Endothelial cell of umbilical vein (primary cell): ENCODE data around the gene NUB1. TPM values are rescaled to one million over a fixed set of nuclear protein-coding genes. Genes with fewer than 3 reads are reported as not detected.

ENCODE experiments used
- BruUV-seq: library from RNA; stranded (reverse); fragments of 400-500 nt; replicated peaks from 2 replicates; lab custom pipeline; 2021; lab: Mats Ljungman, UMichigan
- CTCF ChIA-PET: fragments of 300-600, 350-600 bp; sonication (Branson Sonifier 250); formaldehyde crosslinking; loops from one replicate; lab custom pipeline; 2021; ENCODE audit warnings: antibody characterized with exemption, inconsistent platforms; lab: Charles Lee
- POLR2A ChIA-PET: fragments of 300-600, 350-600 bp; sonication (Branson Sonifier 250); formaldehyde crosslinking; loops from one replicate; lab custom pipeline; 2021; ENCODE audit warnings: antibody characterized with exemption, inconsistent platforms; lab: Charles Lee
- DNase-seq: peaks from one replicate; pipeline ENCODE4 v3.0.0-alpha.2; 2011; ENCODE audit warnings: low read depth, low spot score
- FAIRE-seq: peaks from 2 replicates; lab custom pipeline; 2011; peaks lifted over from hg19 to GRCh38; lab: Jason Lieb, UNC
- H2AFZ ChIP-seq: 2 replicates; pipeline ENCODE4 v1.6.0; 2012; ENCODE audit warnings: low read depth, low read length, control low read depth, inconsistent platforms
- H3K27ac ChIP-seq: 2 replicates; pipeline ENCODE4 v1.5.1; 2011; ENCODE audit warnings: low read depth, mild to moderate bottlenecking, control low read depth, low read length, moderate library complexity; ENCODE audit not compliant: insufficient read depth
- H3K27me3 ChIP-seq, 2 experiments: 2 replicates each; pipeline versions ENCODE4 v1.6.0 to v1.6.1; 2011; ENCODE audit warnings: low read length in 2 of 2, mixed read lengths in 1 of 2; ENCODE audit not compliant: control insufficient read depth in 2 of 2, insufficient read depth in 2 of 2
- H3K36me3 ChIP-seq, 2 experiments: 2 replicates in 1 of 2; 3 replicates in 1 of 2; pipeline ENCODE4 v1.5.1; 2011; ENCODE audit warnings: low read length in 2 of 2, mild to moderate bottlenecking in 1 of 2, moderate library complexity in 1 of 2; ENCODE audit not compliant: control insufficient read depth in 2 of 2, insufficient read depth in 2 of 2; ENCODE audit errors: extremely low read depth in 1 of 2
- H3K4me1 ChIP-seq: 3 replicates; pipeline ENCODE4 v1.5.1; 2011; ENCODE audit warnings: mild to moderate bottlenecking, low read length; ENCODE audit not compliant: control insufficient read depth, insufficient read depth; ENCODE audit errors: extremely low read depth
- H3K4me2 ChIP-seq: 2 replicates; pipeline ENCODE4 v1.6.1; 2011; ENCODE audit warnings: low read length, control low read depth, mixed read lengths; ENCODE audit not compliant: insufficient read depth
- H3K4me3 ChIP-seq, 3 experiments: fragments of 200-600 bp in 1 of 3; sonication (generic), shearing (Covaris generic) in 1 of 3; replicated peaks in 1 of 3; 2 replicates each; pipeline ENCODE4 v1.5.1; 2011 to 2016; ENCODE audit warnings: control low read depth in 3 of 3, low read length in 3 of 3, mild to moderate bottlenecking in 2 of 3, inconsistent platforms in 1 of 3, low read depth in 1 of 3, moderate library complexity in 1 of 3; ENCODE audit not compliant: insufficient read depth in 1 of 3
- H3K79me2 ChIP-seq: 2 replicates; pipeline ENCODE4 v1.6.0; 2012; ENCODE audit warnings: low read length, inconsistent platforms; ENCODE audit not compliant: control insufficient read depth, insufficient read depth
- H3K9ac ChIP-seq: replicated peaks from 2 replicates; pipeline ENCODE3; 2011; ENCODE audit warnings: low read length, control low read depth; ENCODE audit not compliant: insufficient read depth; ENCODE audit errors: extremely low read depth
- H3K9me1 ChIP-seq: replicated peaks from 3 replicates; pipeline ENCODE4 v1.6.0; 2011; ENCODE audit warnings: mild to moderate bottlenecking, low read length; ENCODE audit not compliant: control insufficient read depth, insufficient read depth; ENCODE audit errors: extremely low read depth
- H3K9me3 ChIP-seq: replicated peaks from 2 replicates; pipeline ENCODE4 v1.5.1; 2012; ENCODE audit warnings: low read length, inconsistent platforms; ENCODE audit not compliant: control insufficient read depth, insufficient read depth
- H4K20me1 ChIP-seq: replicated peaks from 2 replicates; pipeline ENCODE3; 2011; ENCODE audit warnings: mild to moderate bottlenecking, low read length; ENCODE audit not compliant: control insufficient read depth, insufficient read depth; ENCODE audit errors: extremely low read depth
- CTCF ChIP-seq, 2 donors: IDR thresholded peaks; 1 replicate in 1 of 2; 2 replicates in 1 of 2; pipeline ENCODE4 v1.5.1; 2011; ENCODE audit warnings: low read length in 2 of 2, mild to moderate bottlenecking in 2 of 2, moderate library complexity in 2 of 2, control low read depth in 1 of 2, inconsistent platforms in 1 of 2, low read depth in 1 of 2; ENCODE audit not compliant: insufficient read depth in 1 of 2; ENCODE audit errors: extremely low read depth in 1 of 2
- EZH2 ChIP-seq: IDR thresholded peaks from 2 replicates; pipeline ENCODE4 v1.6.1; 2012; ENCODE audit warnings: borderline replicate concordance, low read depth, mild to moderate bottlenecking, moderate library complexity, low read length, inconsistent platforms; ENCODE audit not compliant: severe bottlenecking
- FOS ChIP-seq: IDR thresholded peaks from 2 replicates; pipeline ENCODE4 v1.6.1; 2011; ENCODE audit warnings: mild to moderate bottlenecking, low read length, moderate library complexity, borderline replicate concordance; ENCODE audit not compliant: insufficient read depth
- GATA2 ChIP-seq: IDR thresholded peaks from 2 replicates; pipeline ENCODE4 v1.7.0; 2011; ENCODE audit warnings: low read depth, mild to moderate bottlenecking, moderate library complexity, mixed read lengths, low read length; ENCODE audit not compliant: insufficient read length, insufficient read depth
- JUN ChIP-seq: IDR thresholded peaks from 2 replicates; pipeline ENCODE4 v1.6.1; 2011; ENCODE audit warnings: borderline replicate concordance, low read depth; ENCODE audit not compliant: insufficient read length, insufficient read depth
- MAX ChIP-seq: IDR thresholded peaks from 2 replicates; pipeline ENCODE4 v1.6.1; 2011; ENCODE audit not compliant: insufficient read depth, insufficient read length
- MYC ChIP-seq: IDR thresholded peaks from one replicate; pipeline ENCODE4 v1.6.1; 2011; ENCODE audit warnings: mild to moderate bottlenecking, low read depth, low read length
- POLR2A ChIP-seq: IDR thresholded peaks from 2 replicates; pipeline ENCODE4 v1.6.1; 2012; ENCODE audit warnings: low read depth, mild to moderate bottlenecking, control low read depth, low read length
- POLR2AphosphoS5 ChIP-seq: IDR thresholded peaks from 2 replicates; pipeline ENCODE4 v1.6.1; 2012; ENCODE audit warnings: low read depth, mild to moderate bottlenecking, control low read depth, low read length, moderate library complexity; ENCODE audit not compliant: insufficient read depth
- dilution Hi-C: fragments of 300-500 bp; cut with MboI; formaldehyde crosslinking; loops from one replicate; pipeline ENCODE4 v1.15.0; 2019; ENCODE audit warnings: low sequenced_read_pairs; ENCODE audit not compliant: extremely low pct_ligation_motif_present
- intact Hi-C: fragments of 100-400 bp; cut with micrococcal nuclease; formaldehyde crosslinking; loops from one replicate; pipeline ENCODE4 v1.10.0; 2022
- polyA plus RNA-seq, 4 experiments: library from polyadenylated mRNA; depleted of rRNA in 3 of 4; stranded (reverse) in 3 of 4; unstranded in 1 of 4; fragments of >200 nt; gene quantifications; 2 replicates each; pipeline versions ENCODE4 v1.2.1 to v1.2.3, GENCODE V29; 2011 to 2012; ENCODE audit warnings: missing spikeins in 1 of 4
- total RNA-seq: library from RNA; stranded (reverse); gene quantifications from 2 replicates; pipeline ENCODE4 v1.2.3, GENCODE V29; 2021

NUB1 gene
- total and polyA plus RNA-seq, 2 donors (not counting 3 experiments of a cell fraction or from before 2014, with no cell fraction given), result 28.0 to 46.2 TPM

GRCh38 chr7:151312831-151313809 lies 28.5 kb upstream of the NUB1 start:
- dilution Hi-C loops (no loop called here), intact Hi-C loops (no loop called here)
- Histone ChIP-seq H3K4me1 (no peaks in the 10 kb centered on the region), H3K79me2 (no peaks in the 10 kb centered on the region), H3K27ac (no peak overlapping the region), H2AFZ (no peak overlapping the region), H3K4me2 (no peak overlapping the region), H4K20me1 (no peaks in the 10 kb centered on the region), H3K9ac (no peak overlapping the region), H3K9me1 (no peaks in the 10 kb centered on the region), H3K9me3 (no peaks in the 10 kb centered on the region), H3K36me3 (no peaks in the 10 kb centered on the region), H3K4me3 (no peak overlapping the region), H3K27me3 (peaks cover 0 to 3% of the 10 kb centered on the region in 2 experiments)
- no TSS peak for BruUV-seq
- ChIA-PET CTCF (interaction anchor here (1.0 to 4.4 kb wide), 5 partner anchors 9 to 446 kb away, joined by 3 to 92 read pairs (median 11); no protein-coding TSS in a partner anchor), POLR2A (no interaction called here)
- TF ChIP-seq POLR2A, result no peak
- TF ChIP-seq MYC, result no peak
- TF ChIP-seq GATA2, result no peak
- no peak for TF ChIP-seq MAX
- no peak for TF ChIP-seq CTCF (IDR thresholded peaks at IDR 0.05; ENCODE audit: extremely low read depth in 1 of 2, insufficient read depth in 1 of 2, low read depth in 1 of 2, low read length in 2 of 2)
- TF ChIP-seq FOS, result no peak
- TF ChIP-seq EZH2, result no peak
- no peak for TF ChIP-seq JUN
- no peak for TF ChIP-seq POLR2AphosphoS5
- DNase-seq (no peak), FAIRE-seq (no peak)
